Endothelial cell of umbilical vein (primary cell): ENCODE results near the gene PRRX2. TPM values are rescaled to one million over a fixed set of nuclear protein-coding genes. Genes with fewer than 3 reads are reported as not detected.
A peak's percentile ranks its signal among the peaks of the same experiment; 100 is the strongest.

Experiments
- BruUV-seq: library from RNA; stranded (reverse); fragments of 400-500 nt; replicated peaks from 2 replicates; lab custom pipeline; 2021; lab: Mats Ljungman, UMichigan
- CTCF ChIA-PET: fragments of 300-600, 350-600 bp; sonication (Branson Sonifier 250); formaldehyde crosslinking; loops from one replicate; lab custom pipeline; 2021; ENCODE audit warnings: antibody characterized with exemption, inconsistent platforms; lab: Charles Lee
- POLR2A ChIA-PET: fragments of 300-600, 350-600 bp; sonication (Branson Sonifier 250); formaldehyde crosslinking; loops from one replicate; lab custom pipeline; 2021; ENCODE audit warnings: antibody characterized with exemption, inconsistent platforms; lab: Charles Lee
- DNase-seq: peaks from one replicate; pipeline ENCODE4 v3.0.0-alpha.2; 2011; ENCODE audit warnings: low read depth, low spot score
- FAIRE-seq: peaks from 2 replicates; lab custom pipeline; 2011; peaks lifted over from hg19 to GRCh38; lab: Jason Lieb, UNC
- H2AFZ ChIP-seq: 2 replicates; pipeline ENCODE4 v1.6.0; 2012; ENCODE audit warnings: low read depth, low read length, control low read depth, inconsistent platforms
- H3K27ac ChIP-seq: 2 replicates; pipeline ENCODE4 v1.5.1; 2011; ENCODE audit warnings: low read depth, mild to moderate bottlenecking, control low read depth, low read length, moderate library complexity; ENCODE audit not compliant: insufficient read depth
- H3K27me3 ChIP-seq, 2 experiments: 2 replicates each; pipeline versions ENCODE4 v1.6.0 to v1.6.1; 2011; ENCODE audit warnings: low read length in 2 of 2, mixed read lengths in 1 of 2; ENCODE audit not compliant: control insufficient read depth in 2 of 2, insufficient read depth in 2 of 2
- H3K36me3 ChIP-seq, 2 experiments: 2 replicates in 1 of 2; 3 replicates in 1 of 2; pipeline ENCODE4 v1.5.1; 2011; ENCODE audit warnings: low read length in 2 of 2, mild to moderate bottlenecking in 1 of 2, moderate library complexity in 1 of 2; ENCODE audit not compliant: control insufficient read depth in 2 of 2, insufficient read depth in 2 of 2; ENCODE audit errors: extremely low read depth in 1 of 2
- H3K4me1 ChIP-seq: 3 replicates; pipeline ENCODE4 v1.5.1; 2011; ENCODE audit warnings: mild to moderate bottlenecking, low read length; ENCODE audit not compliant: control insufficient read depth, insufficient read depth; ENCODE audit errors: extremely low read depth
- H3K4me2 ChIP-seq: 2 replicates; pipeline ENCODE4 v1.6.1; 2011; ENCODE audit warnings: low read length, control low read depth, mixed read lengths; ENCODE audit not compliant: insufficient read depth
- H3K4me3 ChIP-seq, 3 experiments: fragments of 200-600 bp in 1 of 3; sonication (generic), shearing (Covaris generic) in 1 of 3; replicated peaks in 1 of 3; 2 replicates each; pipeline ENCODE4 v1.5.1; 2011 to 2016; ENCODE audit warnings: control low read depth in 3 of 3, low read length in 3 of 3, mild to moderate bottlenecking in 2 of 3, inconsistent platforms in 1 of 3, low read depth in 1 of 3, moderate library complexity in 1 of 3; ENCODE audit not compliant: insufficient read depth in 1 of 3
- H3K79me2 ChIP-seq: 2 replicates; pipeline ENCODE4 v1.6.0; 2012; ENCODE audit warnings: low read length, inconsistent platforms; ENCODE audit not compliant: control insufficient read depth, insufficient read depth
- H3K9ac ChIP-seq: replicated peaks from 2 replicates; pipeline ENCODE3; 2011; ENCODE audit warnings: low read length, control low read depth; ENCODE audit not compliant: insufficient read depth; ENCODE audit errors: extremely low read depth
- H3K9me1 ChIP-seq: replicated peaks from 3 replicates; pipeline ENCODE4 v1.6.0; 2011; ENCODE audit warnings: mild to moderate bottlenecking, low read length; ENCODE audit not compliant: control insufficient read depth, insufficient read depth; ENCODE audit errors: extremely low read depth
- H3K9me3 ChIP-seq: replicated peaks from 2 replicates; pipeline ENCODE4 v1.5.1; 2012; ENCODE audit warnings: low read length, inconsistent platforms; ENCODE audit not compliant: control insufficient read depth, insufficient read depth
- H4K20me1 ChIP-seq: replicated peaks from 2 replicates; pipeline ENCODE3; 2011; ENCODE audit warnings: mild to moderate bottlenecking, low read length; ENCODE audit not compliant: control insufficient read depth, insufficient read depth; ENCODE audit errors: extremely low read depth
- FOS ChIP-seq: IDR thresholded peaks from 2 replicates; pipeline ENCODE4 v1.6.1; 2011; ENCODE audit warnings: mild to moderate bottlenecking, low read length, moderate library complexity, borderline replicate concordance; ENCODE audit not compliant: insufficient read depth
- MAX ChIP-seq: IDR thresholded peaks from 2 replicates; pipeline ENCODE4 v1.6.1; 2011; ENCODE audit not compliant: insufficient read depth, insufficient read length
- MYC ChIP-seq: IDR thresholded peaks from one replicate; pipeline ENCODE4 v1.6.1; 2011; ENCODE audit warnings: mild to moderate bottlenecking, low read depth, low read length
- POLR2A ChIP-seq: IDR thresholded peaks from 2 replicates; pipeline ENCODE4 v1.6.1; 2012; ENCODE audit warnings: low read depth, mild to moderate bottlenecking, control low read depth, low read length
- dilution Hi-C: fragments of 300-500 bp; cut with MboI; formaldehyde crosslinking; loops from one replicate; pipeline ENCODE4 v1.15.0; 2019; ENCODE audit warnings: low sequenced_read_pairs; ENCODE audit not compliant: extremely low pct_ligation_motif_present
- intact Hi-C: fragments of 100-400 bp; cut with micrococcal nuclease; formaldehyde crosslinking; loops from one replicate; pipeline ENCODE4 v1.10.0; 2022
- polyA plus RNA-seq, 4 experiments: library from polyadenylated mRNA; depleted of rRNA in 3 of 4; stranded (reverse) in 3 of 4; unstranded in 1 of 4; fragments of >200 nt; gene quantifications; 2 replicates each; pipeline versions ENCODE4 v1.2.1 to v1.2.3, GENCODE V29; 2011 to 2012; ENCODE audit warnings: missing spikeins in 1 of 4
- total RNA-seq: library from RNA; stranded (reverse); gene quantifications from 2 replicates; pipeline ENCODE4 v1.2.3, GENCODE V29; 2021

PRRX2 gene
- total and polyA plus RNA-seq, 2 donors (not counting 3 experiments of a cell fraction or from before 2014, with no cell fraction given), result 0.19 to 0.77 TPM

DNA sequence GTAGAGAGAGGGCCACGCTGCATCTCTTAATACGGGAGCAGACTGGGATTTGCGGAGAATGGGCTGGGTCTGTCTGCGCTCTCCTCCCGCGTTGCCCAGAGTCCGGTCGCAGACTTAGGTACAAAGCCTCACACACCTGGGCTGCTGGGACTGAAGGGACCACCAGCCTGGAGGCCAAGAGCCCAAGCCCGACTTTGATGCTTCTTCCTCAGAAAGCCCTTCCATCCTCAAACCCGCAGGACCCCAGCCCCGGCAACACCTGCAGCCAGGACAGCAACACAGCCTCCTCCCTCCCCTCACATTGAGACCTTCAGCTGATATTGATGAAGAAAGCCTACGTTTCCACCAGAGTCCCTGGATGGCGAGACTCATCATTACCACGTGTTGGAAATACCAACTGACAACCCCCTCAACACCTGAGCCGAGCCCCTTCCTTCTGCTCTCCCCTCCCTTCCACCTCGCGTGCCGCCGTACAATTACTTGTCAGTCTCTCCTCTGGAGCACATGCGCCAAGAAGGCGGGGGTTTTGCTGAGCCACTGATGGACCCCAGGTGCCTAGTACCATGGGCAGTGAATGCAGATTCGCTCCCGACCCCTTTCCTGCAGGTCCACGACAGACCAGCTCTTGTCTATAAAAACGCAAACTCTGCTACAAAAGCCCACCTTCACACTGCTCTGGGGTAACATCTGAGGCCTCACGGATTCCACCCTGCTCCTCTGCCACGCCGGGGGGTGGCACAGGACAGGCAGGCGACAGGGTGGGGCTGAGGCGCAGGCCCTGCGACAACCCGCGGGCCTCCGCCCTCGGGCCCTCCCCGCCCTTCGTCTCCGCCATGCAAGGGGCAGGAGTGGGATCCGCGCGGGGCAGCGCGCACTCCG, 24.3 kb upstream of the PRRX2 start:
- Histone ChIP-seq H3K9me1 (no peaks in the 10 kb centered on the region), H3K27me3 (no peaks in the 10 kb centered on the region), H3K4me3 (peak overlapping the region; percentile 77 to 97 (median 83)), H3K79me2 (peaks cover 24% of the 10 kb centered on the region), H3K4me2 (peak overlapping the region; percentile 76), H3K27ac (peak overlapping the region; percentile 48), H3K4me1 (peaks cover 10% of the 10 kb centered on the region), H3K36me3 (peaks cover 5 to 25% of the 10 kb centered on the region in 2 experiments), H2AFZ (peak overlapping the region; percentile 54), H3K9me3 (no peaks in the 10 kb centered on the region), H3K9ac (peak overlapping the region; percentile 87), H4K20me1 (no peaks in the 10 kb centered on the region)
- intact Hi-C loops, result no loop called here
- FAIRE-seq, result no peak
- ChIA-PET POLR2A (no interaction called here), CTCF (interaction anchor here (0.9 to 4.7 kb wide), 4 partner anchors 16 to 510 kb away, joined by 3 to 27 read pairs (median 7); partner anchors contain the start of gene NTMT1)
- no TSS peak for BruUV-seq
- dilution Hi-C loops, result no loop called here
- DNase-seq, result no peak
- TF ChIP-seq MAX (no peak), POLR2A (no peak), MYC (no peak), FOS (no peak)
